ENCODE data around the gene FBN2.

FBN2 gene

DNA sequence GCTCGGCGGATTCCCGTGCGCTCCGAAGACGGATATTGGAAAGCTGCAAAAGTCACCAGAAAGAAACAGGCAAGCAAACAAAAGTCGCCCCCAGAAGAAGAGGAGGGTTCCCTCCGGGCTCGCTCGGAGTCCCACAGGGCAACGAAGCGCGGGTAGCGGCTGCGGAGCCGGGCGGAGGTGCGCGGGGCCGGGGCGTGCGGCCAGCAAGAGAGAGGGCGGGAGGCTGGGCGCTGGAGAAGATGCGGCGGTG is at the start of gene FBN2:
Gene FBN2, minus strand, starts transcription at position 246 of the 250 bp plus-strand sequence. CDS start 642 bp downstream, outside the sequence.
- DNase-seq: no peak

DNA sequence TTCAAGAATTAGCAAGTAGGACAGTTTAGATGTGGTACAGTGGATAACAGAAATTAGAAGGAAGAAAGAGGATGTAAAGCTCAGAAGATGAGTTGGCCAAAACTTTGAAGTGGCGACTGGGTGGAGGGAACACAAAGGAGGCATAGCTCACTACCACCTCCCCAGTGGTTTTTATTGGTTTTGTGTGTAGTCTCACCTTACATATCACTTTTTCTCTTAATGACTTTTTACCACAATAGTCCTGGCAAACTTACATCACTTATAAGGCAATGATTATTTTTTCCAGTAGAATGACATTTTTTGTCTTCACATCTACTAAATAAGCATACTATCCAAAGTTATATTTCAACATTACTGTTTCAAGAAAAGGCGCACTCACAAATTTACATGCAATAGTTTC is 49.2 kb upstream of the FBN2 start:
- no peak for DNase-seq

DNA sequence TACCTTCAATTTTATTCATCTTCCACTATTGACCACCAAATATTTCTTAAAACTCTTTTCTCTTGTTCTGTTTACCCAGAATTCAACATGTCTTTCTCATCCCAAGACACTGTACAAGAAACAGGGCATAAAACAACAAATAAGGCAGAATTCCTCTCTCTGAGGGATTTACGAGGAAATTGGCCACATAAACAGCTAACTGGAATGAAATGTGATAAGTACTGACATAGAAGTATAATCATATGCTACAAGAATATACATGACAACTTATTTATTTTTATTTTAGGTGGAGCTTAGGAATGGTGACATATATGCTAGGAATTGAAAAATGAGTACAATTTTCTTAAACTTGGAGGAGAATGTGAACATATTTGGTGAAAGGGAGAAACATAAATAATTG is 48.8 kb upstream of the FBN2 start:
- DNase-seq: no peak

DNA sequence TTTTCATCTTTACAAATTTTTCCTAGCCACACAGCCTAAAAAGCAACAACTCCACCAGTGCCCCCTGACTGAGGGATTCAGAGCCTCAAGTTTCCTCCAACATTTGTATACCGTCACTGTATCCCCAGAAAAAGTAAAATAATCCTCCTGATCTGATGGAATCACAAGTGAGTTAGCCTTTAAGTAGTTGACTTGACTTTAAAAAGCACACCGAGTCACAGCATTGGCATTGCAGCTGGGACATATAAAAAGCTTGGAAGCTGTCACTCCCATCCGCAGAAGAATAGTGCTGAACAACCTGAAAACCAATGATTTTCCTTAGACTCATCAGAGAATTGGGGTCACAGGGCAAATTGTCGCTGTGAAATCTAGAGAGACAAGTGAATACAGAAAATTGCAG is 41.6 kb upstream of the FBN2 start:
- no peak for DNase-seq

DNA sequence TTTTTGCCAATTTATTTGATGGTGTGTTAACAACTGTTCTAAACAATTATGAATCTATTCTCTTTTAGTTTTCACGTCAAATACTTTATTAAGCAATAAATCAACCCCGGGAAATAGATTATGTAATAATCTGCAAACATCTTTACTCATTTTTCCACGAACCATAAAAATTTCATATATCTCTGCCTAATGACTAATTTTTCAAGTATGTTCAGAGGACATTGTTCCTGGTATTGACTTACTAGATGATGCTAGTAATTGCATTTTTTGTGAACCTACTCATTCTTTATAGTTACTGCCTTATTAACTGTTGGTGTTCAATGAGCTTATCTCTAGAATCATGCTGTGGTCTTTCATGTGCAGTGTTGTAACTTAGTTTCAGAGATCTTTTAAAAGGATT is 41.0 kb upstream of the FBN2 start:
- no peak for DNase-seq

DNA sequence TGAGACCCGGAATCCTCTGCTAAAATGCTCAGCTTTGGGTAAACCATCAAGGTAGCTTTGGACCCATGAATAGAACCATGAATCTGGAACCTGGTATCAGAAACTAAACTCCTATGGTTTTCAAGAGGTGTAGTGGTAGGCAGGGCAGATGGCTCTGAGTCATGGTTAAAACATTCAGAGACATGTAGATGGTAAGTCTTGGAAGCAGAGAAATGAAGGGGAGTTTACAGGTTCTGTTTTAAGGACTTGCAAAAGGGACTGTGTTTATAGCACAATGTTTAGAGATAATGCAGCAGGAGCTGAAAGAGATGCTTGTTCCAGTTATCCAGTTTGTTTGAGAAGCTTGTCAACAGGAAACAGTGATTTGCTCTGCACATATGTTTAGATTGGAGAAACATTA is 36.0 kb upstream of the FBN2 start:
- DNase-seq: no peak

DNA sequence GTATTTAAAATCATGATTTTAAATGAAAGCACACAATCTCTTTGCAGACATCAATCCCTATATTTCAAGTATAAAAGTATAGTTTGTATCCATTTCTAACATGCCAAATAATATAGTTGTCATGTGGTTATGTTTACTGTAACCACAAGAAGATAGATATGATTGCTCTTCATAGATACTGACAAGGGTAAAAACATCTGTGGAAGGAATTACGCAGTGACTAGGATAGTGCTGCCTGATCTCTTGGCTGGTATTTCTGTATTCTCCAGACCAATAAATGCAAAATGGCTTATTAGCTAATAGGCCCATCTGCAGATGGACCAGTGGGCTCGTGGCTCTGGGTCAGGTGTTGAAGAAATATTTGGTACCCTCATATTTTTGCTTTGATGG is 34.9 kb upstream of the FBN2 start:
- DNase-seq: no peak

DNA sequence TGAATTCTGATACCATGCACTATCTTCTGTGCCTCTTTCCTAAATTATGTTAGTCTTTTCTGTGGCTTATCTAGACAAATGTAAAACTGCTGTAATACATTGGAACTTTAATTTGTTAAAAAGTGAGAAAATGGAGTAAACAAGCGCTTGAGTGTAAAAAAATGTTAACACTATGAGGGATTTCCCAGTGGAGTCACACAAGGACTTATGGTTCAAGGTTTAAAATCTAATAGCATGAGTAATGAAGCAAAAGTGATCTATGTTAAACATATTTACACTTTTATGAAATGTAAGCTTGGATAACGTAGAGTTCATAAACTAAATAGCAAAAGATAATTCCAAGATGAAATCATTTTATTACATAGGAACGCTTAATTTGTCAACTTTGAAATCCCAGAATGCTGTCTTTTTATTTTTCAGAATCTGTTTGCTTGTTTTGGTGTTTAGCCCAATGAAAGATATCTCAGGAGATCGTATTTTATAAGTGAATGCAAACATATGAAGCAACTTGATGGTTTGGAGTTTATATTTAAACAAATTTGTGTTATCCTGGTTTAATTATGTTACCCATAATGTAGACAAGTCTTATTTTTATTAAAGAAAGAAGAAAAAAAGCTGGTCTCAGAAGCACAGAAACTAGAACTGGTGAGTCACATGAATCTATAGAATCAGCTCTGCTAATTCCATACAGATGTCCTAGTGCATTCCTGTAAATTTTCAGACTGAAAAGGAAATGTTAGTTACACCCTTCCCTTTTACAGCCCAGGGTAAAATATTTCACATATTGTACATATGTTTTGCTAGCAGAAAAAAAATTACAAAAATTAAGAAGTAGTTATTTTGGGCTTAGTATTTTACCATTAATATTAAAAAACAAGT is 34.2 kb upstream of the FBN2 start:
- DNase-seq: no peak

DNA sequence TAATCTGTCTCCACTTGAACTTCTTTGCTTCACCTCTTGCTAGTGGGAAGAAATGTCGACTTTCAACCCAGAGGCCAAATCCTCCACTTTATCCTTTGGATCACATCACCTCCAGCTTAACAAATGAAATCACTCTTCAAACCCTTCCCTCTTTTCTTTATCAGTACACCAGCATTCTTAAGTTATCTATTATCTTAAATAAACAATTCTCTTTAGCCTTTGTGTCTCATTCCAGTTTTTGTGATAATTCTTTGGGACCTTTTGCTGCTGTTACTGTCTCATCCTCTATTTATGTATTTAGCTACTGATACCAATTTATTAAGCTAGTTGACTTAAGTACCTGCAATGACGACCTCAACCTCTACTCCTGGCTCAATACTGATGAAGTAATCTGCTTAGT is 28.1 kb upstream of the FBN2 start:
- no peak for DNase-seq

DNA sequence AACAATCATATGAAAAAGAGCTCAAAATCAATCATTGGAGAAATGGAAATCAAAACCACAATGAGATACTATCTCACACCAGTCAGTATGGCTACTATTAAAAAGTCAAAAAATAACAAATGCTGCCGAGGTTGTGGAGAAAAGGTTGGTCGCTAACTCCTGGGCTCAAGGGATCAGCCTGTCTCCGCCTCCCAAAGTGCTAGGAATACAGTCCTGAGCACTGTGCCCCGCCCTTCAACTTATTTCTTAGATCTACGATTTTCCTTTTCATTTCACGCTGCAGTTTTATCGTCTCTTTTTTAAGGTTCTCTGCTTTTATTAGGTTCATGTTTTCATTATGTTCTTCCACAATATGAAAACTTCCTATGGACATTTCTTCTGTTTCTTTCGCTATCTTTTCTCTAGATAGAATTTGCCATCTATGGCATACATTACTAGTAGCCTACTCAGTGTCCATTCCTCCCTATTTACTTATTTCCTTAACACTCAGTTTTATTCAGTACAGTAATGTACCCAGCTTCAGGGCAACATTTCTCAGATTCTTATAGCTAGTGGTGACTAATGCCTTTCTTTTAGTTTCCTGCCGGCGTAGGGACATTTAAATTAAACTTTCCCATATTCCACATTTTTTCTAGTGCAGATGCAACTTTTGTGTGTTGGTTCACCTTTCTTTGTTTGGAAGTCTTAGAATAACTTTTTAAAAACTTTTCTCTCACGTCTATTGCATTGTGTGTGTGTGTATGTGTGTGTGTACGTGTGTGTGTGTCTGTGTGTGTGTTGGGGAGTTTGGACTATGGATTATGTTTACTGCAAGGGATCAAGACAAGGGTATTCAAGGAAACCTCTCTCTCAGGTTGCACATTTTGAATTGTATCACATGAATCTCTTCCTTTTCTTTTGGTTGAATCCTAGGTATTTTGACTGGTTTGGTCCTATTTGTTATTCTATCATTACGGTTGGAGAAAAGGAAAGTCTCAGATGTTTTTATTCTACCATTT is 21.6 kb upstream of the FBN2 start:
- no peak for DNase-seq

DNA sequence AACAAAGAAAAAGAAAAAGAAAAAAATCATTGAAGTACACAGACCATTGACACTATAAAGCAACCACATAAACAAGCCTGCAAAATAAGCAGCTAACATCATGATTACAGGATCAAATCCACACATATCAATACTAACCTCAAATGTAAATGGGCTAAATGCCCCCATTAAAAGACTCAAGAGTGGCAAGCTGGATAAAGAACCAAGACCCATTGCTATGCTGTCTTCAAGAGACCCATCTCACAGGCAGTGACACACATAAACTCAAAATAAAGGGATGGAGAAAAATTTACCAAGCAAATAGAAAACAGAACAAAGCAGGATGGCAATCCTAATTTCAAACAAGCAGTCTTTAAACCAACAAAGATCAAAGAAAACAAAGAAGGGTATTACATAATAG is 15.7 kb upstream of the FBN2 start:
- DNase-seq: no peak

DNA sequence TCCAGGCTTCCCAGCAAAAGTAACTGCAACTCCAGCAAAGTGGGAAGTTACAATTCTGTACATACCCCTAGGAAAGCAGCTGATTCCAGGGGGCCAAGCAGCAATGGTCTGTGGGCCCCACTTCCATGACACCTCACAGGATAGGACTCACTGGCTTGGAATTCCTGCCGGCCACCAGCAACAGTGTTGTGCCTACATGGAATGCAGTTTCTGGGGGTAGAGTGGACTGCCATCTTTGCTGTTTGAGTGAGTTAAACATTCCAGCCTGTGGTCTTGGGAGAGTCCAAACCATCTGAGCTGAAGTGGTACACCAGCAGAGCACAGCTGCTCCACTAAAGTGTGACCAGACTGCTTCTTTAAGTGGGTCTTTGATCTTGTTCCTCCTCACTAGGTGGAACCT is 13.4 kb upstream of the FBN2 start:
- no peak for DNase-seq

DNA sequence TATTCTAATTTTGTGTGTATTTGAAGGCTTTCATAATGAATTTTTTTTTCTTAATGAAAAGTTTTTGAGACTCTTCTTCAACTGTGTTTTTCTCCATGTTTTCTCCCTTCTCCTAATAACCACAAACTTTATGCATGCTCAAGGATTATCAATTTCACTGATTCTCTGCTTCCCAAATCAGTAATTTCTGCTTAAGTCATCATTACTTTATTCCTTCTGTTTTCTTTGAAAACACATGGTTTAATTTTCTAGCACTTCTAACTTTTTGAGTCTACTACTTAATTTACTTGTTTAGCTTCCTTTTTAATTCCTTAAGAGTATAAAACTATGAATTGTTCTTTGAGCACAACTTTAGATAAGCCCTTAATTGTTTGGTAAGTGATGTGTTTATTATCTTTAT is 11.5 kb upstream of the FBN2 start:
- DNase-seq: no peak

DNA sequence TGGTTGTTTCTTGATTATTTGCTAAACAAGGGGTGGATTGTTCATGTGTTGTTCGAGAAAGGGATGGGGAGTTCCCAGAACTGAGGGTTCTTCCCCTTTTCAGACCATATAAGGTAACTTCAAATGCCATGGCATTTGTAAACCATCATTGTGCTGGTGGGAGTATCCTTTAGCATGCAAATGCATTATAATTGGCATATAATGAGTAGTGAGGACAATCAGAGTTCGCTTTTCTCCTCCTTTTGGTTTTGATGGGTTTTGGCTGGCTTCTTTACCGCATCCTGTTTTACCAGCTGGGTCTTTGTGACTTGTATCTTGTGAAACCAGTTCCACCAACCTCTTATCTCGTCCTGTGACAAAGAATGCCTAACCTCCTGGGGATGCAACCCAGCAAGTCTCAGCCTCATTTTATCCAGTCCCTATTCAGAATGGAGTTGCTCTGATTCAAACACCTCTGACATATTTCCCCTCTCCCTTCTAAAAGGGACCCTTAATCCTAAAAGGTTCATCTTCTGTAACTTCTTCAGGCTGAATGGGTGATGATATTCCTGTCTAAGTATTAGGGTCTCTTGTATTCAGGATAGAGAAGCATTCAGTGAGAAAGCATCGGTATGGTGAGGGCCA is 8.7 kb upstream of the FBN2 start:
- DNase-seq: no peak

DNA sequence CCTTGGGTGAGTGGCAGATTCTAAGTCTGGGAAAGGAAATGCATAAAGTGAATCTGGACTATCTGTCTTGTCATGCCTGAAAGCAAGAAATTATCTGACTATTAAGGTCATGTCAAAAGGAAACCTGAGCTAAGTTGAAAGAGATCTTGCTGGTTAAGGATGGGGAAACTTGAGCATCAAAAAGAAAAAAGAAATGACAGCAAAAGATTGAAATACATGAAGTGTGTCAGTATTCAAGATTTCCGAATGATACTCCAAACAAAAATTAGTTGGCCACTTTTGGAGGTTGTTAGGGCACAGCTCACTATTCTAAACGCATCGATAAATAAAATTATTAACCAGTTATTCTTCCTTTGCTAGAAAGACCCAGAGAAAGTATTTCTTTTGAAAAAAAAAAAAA is 3.3 kb upstream of the FBN2 start:
- no peak for DNase-seq

DNA sequence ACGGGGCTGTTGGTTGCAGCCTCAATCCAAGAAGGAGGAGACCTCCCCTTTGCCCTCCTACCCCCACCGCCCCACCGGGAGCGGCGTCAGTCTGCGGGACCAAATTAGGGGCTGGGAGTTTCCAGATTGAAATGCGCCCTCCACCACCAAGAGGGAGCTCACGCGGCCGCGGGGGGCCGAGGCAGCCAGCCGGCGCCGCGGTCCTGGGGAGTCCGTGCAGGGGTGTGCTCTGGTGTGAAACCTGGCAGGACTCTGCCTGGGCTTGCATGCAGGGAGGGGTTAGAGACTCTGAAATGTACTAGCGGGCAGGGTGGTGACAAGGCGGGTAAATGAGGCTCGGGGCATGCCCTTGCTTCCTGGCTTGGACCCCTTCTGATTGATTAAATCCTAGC is 989 bp upstream of the FBN2 start:
- DNase-seq: no peak

DNA sequence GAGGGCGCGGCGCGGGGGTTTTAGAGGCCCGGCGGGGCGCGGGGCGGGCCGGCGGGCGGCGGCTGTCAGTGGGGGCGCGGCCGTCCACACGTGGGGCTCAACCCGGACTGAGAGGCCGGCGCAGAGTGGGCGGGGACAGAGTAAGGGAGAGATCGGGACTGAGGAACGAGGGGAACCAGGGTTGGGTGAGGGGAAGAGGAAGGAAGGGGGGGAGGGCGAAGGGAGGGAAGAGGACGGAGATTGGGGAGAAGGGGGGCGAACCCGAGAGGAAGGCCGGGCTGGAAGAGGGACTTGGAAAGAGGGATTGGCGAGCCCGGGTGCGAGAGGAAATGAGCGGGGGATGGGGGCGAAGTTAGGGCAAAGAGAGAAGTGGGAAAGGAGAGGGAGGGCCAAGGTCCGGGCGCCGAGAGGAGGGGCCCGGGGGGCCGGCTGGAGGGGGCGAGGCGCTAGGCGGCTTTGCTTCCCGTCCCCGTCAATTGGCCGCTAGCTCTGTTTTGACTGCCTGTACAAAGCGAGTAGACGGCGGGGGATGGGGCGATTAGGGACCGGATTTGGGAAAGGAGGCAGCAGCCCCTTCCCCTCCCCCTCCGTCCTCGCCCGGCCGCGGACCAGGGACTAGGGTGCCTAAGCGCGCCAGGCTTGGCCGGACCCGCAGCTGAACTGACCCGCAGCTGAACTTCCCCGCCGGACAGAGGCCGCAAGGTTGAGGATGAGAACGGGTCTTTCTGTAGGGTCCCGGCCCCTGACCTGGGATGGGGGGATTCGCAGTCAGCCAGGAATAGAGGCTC is 399 bp upstream of the FBN2 start:
- DNase-seq: no peak

DNA sequence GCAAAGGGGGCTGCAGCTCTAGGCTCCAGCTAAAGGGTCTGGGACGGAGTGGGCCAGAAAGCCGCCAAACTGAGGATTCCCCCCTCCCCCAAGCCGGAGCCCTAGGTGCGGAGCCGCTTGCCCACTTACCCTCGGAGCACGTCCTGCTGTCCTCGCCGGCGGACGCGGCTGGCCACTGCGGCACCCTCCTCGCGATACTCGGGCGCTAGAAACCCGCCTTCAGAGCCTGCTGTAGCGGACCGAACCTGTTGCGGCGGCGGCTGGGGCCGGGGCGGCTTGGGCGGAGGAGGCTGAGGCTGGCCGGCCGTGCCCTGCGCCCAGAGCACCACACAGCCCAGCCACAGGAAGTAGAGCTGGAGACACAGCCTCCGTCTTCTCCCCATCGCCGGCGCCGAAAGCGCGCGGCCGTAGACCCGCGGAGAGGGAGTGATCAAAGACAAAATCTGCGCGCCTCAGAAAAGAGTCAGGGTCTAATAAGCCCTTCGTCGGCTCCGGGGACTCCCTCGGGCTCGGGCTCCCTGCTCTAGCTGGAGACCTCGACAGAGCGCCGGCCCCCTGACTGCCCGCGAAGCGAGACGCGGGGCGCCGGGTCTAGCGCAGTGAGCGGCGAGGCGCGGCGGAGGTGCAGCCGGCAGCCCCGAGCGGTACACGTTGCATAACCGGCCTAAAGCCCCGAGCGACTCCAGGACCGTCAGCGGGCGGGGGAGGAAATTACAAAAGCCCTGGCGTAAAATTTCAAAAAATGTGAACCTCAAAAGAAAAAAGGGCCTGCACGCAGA is 635 bp downstream of the FBN2 start:
- DNase-seq: no peak

DNA sequence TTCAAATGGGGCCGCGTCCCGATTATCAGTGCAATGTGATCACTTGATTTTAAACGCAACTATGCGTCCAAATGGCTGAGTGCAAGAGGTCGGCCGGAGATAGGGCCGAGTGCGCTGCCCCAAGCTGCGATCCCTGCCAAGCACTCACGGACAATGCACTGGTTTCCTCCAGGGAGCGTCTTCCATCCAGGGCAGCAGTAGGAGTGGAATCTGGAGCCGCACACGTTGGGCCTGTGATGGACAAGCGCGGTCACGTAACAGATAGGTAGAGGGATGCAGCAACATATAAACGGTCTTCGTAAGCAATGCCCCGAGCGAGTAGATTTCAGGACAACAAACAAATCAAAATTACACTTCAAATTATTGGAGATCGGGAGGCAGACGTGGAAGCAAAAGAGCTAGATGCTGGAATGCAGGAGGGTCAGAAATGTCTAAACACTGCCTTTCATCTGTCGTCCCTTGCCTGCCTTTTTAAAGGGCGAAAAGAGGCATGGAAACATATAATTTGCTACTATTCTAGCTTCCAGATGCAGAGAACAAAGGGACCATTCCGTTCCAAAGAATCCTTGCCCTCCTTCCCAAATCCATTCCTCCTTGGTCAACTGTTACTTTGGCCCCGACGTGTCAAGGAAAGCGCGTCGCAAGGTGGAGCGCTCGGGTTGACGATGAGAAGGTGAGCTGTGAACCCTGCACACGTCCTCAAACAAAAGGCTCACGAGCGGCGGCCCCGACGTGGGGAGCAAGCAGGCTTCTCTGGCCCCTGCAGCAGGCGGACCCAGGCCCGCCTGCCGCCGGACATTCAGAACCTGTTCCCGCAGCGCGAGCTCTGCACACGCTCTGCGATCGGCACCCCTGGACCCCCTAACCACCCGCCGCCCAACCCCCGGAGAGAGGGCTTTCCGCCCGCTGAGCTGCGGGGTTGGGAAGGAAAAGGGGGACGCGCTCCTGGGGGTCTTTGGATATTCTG is 1.5 kb downstream of the FBN2 start:
- DNase-seq: no peak

DNA sequence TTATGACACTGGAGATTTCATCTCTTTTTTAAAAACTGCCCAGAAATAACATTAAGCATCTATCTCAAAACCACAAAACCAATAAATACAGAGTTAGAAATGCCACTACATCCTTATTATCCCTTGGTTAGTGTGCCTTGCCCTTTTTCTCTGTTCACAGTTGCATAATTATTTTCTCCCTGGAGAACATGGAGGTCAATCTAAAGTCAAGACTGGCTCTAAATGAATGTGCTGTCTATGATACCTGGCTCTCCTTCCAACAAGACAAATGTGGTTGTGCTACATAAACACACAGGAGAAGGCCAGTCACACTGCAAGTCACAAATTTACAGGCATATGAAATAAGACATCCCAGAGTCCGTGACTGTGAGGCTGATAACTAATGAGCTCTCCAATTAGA is 2.8 kb downstream of the FBN2 start:
- no peak for DNase-seq

DNA sequence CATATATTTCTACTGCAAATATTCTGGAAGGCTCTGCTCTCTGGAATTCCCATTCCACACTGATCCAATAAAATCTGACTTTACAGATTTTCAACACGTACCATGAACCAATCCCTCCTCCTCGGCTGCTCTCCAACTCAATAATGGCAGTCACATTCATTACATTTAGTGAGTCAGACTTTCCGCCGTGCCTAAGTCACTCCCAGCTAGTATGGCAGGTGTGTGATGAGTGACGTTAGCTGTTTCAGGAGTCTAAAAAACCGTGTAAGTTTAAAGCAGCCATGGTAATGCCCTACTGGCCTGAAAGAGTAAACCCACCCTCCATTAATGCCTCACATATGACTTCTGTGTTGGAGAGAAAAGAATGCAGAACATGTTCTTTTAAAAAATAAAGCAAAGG is 3.3 kb downstream of the FBN2 start:
- DNase-seq: no peak

Measured in NCI-H2227 treated with DMSO at 0.1 percent for 48 hours (cell line).